HG03196 (cell line): ENCODE data around the gene AGAP9.
"Not testable (repeated sequence)": the region's sequence is repeated elsewhere in the genome, so short reads cannot be mapped to it uniquely, and the experiment has no call there.

ENCODE experiments used
- ATAC-seq: cut with Tn5 transposase; IDR thresholded peaks from one replicate; pipeline ENCODE4 v1.9.1; 2021; ENCODE audit not compliant: unreplicated experiment

AGAP9 gene

DNA sequence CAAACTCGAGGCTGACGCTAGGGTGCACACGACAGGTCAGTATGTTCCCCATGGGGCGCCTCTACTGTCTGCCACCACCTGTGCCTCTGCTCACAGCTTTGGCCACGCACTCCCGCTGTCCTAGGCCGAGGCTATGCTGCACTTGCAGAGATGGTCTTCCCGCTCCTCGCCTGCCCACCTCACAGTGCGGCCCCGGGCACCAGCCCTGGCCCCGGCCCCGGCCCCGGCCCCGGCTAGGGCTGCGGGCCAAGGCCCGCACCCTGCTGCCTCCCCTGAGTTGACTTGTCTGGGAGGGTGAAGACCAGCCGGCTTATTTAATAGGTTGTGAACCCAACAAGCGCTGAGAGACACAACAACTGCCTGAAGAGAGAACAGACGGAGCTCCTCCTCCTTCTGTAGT, at the start of gene AGAP9:
Gene AGAP9 (minus strand): TSS at position 164 of the 400 bp plus-strand sequence. CDS start 112 bp downstream, at position 52.
- not testable (repeated sequence) for ATAC-seq

GRCh38 chr10:47571138-47571912, 47.9 kb upstream of the AGAP9 start:
- ATAC-seq, result not testable (repeated sequence)

DNA sequence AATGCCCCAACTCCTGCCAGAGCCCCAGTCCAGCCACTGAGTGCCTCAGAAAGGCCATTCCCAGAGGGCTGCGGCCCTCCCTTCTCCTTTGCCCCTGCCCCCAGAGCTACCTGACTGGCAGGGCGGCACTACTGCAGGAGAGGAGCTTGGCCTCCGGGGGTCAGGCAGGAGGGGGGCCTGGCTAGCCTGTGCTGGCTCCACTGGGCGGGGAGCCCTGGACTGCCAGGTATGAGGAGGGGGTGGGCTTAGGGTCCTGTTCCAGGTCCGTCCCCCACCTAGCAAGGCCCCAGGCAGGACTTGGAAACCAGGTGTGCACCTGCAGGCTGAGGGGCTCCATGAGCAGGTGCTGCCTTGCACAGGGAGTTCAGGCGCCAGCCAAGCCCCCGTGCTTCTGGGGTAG, 43.3 kb upstream of the AGAP9 start:
- not testable (repeated sequence) for ATAC-seq

GRCh38 chr10:47566108-47566699, 42.8 kb upstream of the AGAP9 start:
- ATAC-seq, result not testable (repeated sequence)

GRCh38 chr10:47565517-47565920, 42.1 kb upstream of the AGAP9 start:
- ATAC-seq, result not testable (repeated sequence)

GRCh38 chr10:47564953-47565352, 41.5 kb upstream of the AGAP9 start:
- ATAC-seq, result not testable (repeated sequence)

DNA sequence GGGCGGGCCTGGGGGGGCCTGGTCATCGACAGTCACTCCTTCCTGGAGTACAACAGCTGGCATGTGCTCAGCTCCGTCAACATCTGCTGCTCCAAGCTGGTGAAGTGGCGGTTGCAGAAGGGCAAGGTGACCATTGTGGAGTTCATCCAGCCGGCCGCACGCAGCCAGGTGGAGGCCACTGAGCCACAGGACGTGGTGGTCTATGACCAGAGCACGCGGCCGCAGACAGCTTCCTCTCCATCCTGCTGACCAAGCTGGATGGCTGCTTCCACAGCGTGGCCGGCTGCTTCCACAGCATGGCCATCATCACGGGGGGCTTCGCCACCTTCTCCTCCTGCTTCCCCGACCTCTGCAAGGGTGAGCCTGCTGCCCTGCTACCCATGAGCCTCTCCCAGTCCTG, 40.9 kb upstream of the AGAP9 start:
- ATAC-seq, result not testable (repeated sequence)

DNA sequence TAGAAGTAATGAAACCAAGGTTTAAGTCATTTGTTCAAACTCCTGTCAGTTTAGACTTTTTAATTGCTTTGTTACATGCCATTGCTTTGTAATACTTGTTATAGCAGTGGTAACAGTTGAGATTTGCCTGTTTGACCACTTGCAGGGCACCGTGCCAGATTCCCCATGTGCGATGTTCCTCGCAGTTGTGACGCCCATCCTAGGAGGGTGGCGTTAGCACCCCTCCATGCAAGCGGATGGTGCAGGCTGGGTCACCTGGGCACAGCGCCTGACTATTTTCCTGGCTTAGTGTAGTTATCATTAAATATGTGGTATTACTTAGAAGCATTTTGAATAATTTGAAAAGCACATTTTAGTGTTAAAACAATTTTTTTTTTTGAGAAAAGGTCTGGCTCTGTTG, 37.0 kb upstream of the AGAP9 start:
- not testable (repeated sequence) for ATAC-seq

DNA sequence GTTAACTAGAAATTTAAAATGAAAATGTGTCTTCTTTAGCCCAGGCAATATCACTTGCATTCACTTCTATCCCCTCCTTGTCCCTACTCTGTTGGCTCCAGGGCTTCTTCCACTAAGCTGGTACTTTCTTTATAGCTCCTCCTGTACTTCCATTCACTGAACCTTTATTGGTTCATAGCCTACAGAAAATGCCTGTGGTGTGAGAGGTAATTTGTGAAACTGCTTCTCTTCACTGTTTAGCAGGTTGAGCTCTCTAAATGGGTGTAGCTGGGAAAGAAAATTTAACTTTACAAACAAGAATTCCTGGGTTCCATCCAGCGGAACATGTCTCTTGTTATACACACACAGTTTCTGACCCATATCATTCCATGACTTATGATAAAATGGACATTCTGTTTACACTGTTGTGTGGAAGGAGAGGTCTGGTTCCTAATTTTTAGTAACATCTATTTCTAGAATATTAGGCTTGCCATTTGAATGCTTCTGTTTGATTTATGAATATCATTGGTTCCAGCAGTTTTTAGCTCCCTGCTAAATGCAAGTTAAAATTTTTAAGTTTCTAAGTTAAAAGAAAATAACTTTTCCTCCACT, 36.4 kb upstream of the AGAP9 start:
- not testable (repeated sequence) for ATAC-seq

GRCh38 chr10:47558109-47558508, 34.7 kb upstream of the AGAP9 start:
- not testable (repeated sequence) for ATAC-seq

- ATAC-seq, result not testable (repeated sequence)
Observed at GRCh38 chr10:47557616-47558015, 34.2 kb upstream of the AGAP9 start.

DNA sequence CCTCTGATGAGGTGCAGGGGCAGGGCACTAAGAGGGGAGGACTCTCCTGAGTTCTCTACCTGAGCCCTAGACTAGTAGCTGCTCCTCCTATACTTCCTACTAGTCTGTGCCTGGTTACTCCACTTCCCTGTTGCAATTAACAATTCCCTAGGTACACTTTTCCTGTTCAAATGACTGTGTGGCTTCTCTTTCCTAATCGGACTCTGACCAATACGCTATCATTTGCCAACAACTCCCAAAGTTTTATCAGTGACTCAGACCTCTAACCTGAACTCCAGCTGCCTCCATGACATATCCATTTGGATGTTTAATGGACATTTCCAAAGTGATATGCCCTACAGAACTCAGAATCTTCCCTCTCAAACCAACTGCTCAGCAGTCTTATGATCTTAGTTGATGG, 31.9 kb upstream of the AGAP9 start:
- ATAC-seq, result not testable (repeated sequence)

GRCh38 chr10:47554552-47554951, 31.1 kb upstream of the AGAP9 start:
- not testable (repeated sequence) for ATAC-seq

DNA sequence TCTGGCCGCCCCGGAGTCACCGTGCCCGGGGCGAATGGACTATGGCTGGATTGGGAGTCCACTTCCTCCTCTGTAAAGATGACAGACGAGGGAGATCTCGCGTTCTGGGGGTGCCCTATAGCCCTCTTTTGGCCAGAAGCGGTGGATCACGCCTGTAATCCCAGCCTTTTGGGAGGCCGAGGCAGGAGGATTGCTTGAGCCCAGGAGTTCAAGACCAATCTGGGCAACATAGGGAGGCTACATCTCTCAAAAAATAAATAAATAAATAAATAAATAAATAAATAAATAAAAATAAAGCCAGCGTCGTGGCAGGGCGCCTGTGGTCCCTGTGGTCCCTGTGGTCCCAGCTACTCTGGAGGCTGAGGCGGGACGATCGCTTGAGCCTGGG, 30.4 kb upstream of the AGAP9 start:
- ATAC-seq, result not testable (repeated sequence)

- ATAC-seq, result peak; percentile 86
Observed at GRCh38 chr10:47553214-47553859, 29.9 kb upstream of the AGAP9 start.

GRCh38 chr10:47552719-47553118, 29.3 kb upstream of the AGAP9 start:
- peak; percentile 71 for ATAC-seq

- not testable (repeated sequence) for ATAC-seq
Observed at GRCh38 chr10:47547286-47547685, 23.8 kb upstream of the AGAP9 start.

- not testable (repeated sequence) for ATAC-seq
Observed at GRCh38 chr10:47536430-47536829, 13.0 kb upstream of the AGAP9 start.

DNA sequence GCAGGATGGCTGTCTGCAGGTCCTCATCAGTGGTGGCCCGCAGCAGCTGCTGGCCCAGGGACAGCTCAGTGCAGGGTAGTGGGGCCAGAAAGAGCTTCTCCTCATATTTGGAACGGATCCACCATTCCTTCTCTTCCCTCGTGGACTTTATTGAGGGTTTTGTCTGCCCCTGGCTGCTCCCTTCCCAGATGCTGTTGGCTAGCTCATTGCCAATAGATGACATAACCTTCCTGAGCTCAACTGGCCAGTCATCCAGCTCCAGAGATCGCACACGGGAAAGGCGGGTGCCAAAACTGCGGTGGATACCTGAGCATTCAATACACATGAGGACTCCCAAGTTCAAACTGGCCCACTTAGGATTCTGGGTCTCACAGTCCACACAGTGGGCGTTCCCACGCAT, 21.1 kb downstream of the AGAP9 start:
- not testable (repeated sequence) for ATAC-seq

- not testable (repeated sequence) for ATAC-seq
Observed at GRCh38 chr10:47494226-47494625, 29.2 kb downstream of the AGAP9 start.

GRCh38 chr10:47491600-47491999, 31.8 kb downstream of the AGAP9 start, which contains the start of gene FAM25G:
Gene FAM25G, minus strand, starts transcription at chr10:47491700. Its CDS starts 26 bp downstream, at chr10:47491674.
- not testable (repeated sequence) for ATAC-seq
